HG03060 (cell line): ENCODE results near the gene SOS1.
"Not testable (repeated sequence)": the region's sequence is repeated elsewhere in the genome, so short reads cannot be mapped to it uniquely, and the experiment has no call there.

Source experiments
- ATAC-seq: cut with Tn5 transposase; IDR thresholded peaks from one replicate; pipeline ENCODE4 v1.9.1; 2021; ENCODE audit warnings: low read depth, moderate number of reproducible peaks; ENCODE audit not compliant: unreplicated experiment

Gene SOS1

GRCh38 chr2:39120771-39121522, at the start of gene SOS1:
SOS1 (minus strand) TSS chr2:39121051; CDS start chr2:39120422, 629 bp downstream.
- peak; percentile 30 for ATAC-seq

GRCh38 chr2:39164089-39164488, 43.2 kb upstream of the SOS1 start:
- no peak for ATAC-seq

GRCh38 chr2:39160982-39161381, 40.1 kb upstream of the SOS1 start:
- no peak for ATAC-seq

- no peak for ATAC-seq
Measured at GRCh38 chr2:39159283-39159682, 38.4 kb upstream of the SOS1 start.

GRCh38 chr2:39158351-39158750, 37.5 kb upstream of the SOS1 start:
- no peak for ATAC-seq

- no peak for ATAC-seq
Measured at GRCh38 chr2:39156846-39157245, 36.0 kb upstream of the SOS1 start.

GRCh38 chr2:39156107-39156506, 35.3 kb upstream of the SOS1 start:
- no peak for ATAC-seq

GRCh38 chr2:39155573-39155972, 34.7 kb upstream of the SOS1 start:
- not testable (repeated sequence) for ATAC-seq

- ATAC-seq = no peak
Measured at GRCh38 chr2:39154944-39155343, 34.1 kb upstream of the SOS1 start.

GRCh38 chr2:39153312-39153711, 32.5 kb upstream of the SOS1 start:
- no peak for ATAC-seq

GRCh38 chr2:39152504-39152903, 31.7 kb upstream of the SOS1 start:
- ATAC-seq = no peak

GRCh38 chr2:39150890-39151497, 30.1 kb upstream of the SOS1 start:
- no peak for ATAC-seq

GRCh38 chr2:39150102-39150562, 29.3 kb upstream of the SOS1 start:
- no peak for ATAC-seq

GRCh38 chr2:39146630-39147029, 25.8 kb upstream of the SOS1 start:
- no peak for ATAC-seq

- ATAC-seq = no peak
Measured at GRCh38 chr2:39145906-39146421, 25.1 kb upstream of the SOS1 start.

- no peak for ATAC-seq
Measured at GRCh38 chr2:39144416-39144815, 23.6 kb upstream of the SOS1 start.

- ATAC-seq = no peak
Measured at GRCh38 chr2:39142904-39143605, 22.2 kb upstream of the SOS1 start.

- peak; percentile 48 for ATAC-seq
Measured at GRCh38 chr2:39141334-39142271, 20.8 kb upstream of the SOS1 start.

- peak; percentile 13 for ATAC-seq
Measured at GRCh38 chr2:39140948-39141333, 20.1 kb upstream of the SOS1 start.

- no peak for ATAC-seq
Measured at GRCh38 chr2:39140322-39140847, 19.5 kb upstream of the SOS1 start.
